Natural killer cell (primary cell): ENCODE results near the gene LRRC8E. TPM values are rescaled to one million over a fixed set of nuclear protein-coding genes. Genes with fewer than 3 reads are reported as not detected.

Source experiments
- ATAC-seq, 3 donors: fragments of 150-1000 bp in 2 of 3; fragments of 200-7000 bp in 1 of 3; cut with Tn5 transposase; 1 replicate in 1 of 3; 2 replicates in 2 of 3; pipeline ENCODE4 v1.10.0; 2021; ENCODE audit warnings: mild to moderate bottlenecking in 2 of 3, moderate library complexity in 2 of 3
- DNase-seq, 2 donors: peaks; one replicate each; pipeline versions ENCODE4 v3.0.0 to v3.0.0-alpha.2; 2013 to 2021; ENCODE audit warnings: mixed read lengths in 1 of 2
- H3K27ac ChIP-seq: one replicate; pipeline ENCODE4 v1.5.1; 2013; ENCODE audit warnings: mild to moderate bottlenecking, low read length
- H3K27me3 ChIP-seq: one replicate; pipeline ENCODE4 v1.6.1; 2013; ENCODE audit warnings: low read length; ENCODE audit not compliant: control insufficient read depth, insufficient read depth
- H3K36me3 ChIP-seq: one replicate; pipeline ENCODE4 v1.6.1; 2013; ENCODE audit warnings: low read length; ENCODE audit not compliant: control insufficient read depth, insufficient read depth
- H3K4me1 ChIP-seq: one replicate; pipeline ENCODE4 v1.6.1; 2013; ENCODE audit warnings: low read length; ENCODE audit not compliant: control insufficient read depth, insufficient read depth
- H3K4me3 ChIP-seq: one replicate; pipeline ENCODE4 v1.5.1; 2013; ENCODE audit warnings: low read length
- H3K9me3 ChIP-seq: one replicate; pipeline ENCODE4 v1.6.1; 2013; ENCODE audit warnings: low read length; ENCODE audit not compliant: control insufficient read depth, insufficient read depth
- H3K27ac Mint-ChIP-seq, 2 donors: one replicate each; pipeline ENCODE4 v1.8.0; 2022; ENCODE audit warnings: mild to moderate bottlenecking in 2 of 2, mixed read lengths in 2 of 2, moderate library complexity in 1 of 2
- H3K27me3 Mint-ChIP-seq, 2 donors: one replicate each; pipeline ENCODE4 v1.8.0; 2022; ENCODE audit warnings: low read depth in 2 of 2, mixed read lengths in 2 of 2
- H3K36me3 Mint-ChIP-seq: one replicate; pipeline ENCODE4 v1.8.0; 2022; ENCODE audit warnings: mixed read lengths
- H3K4me1 Mint-ChIP-seq, 2 donors: one replicate each; pipeline ENCODE4 v1.8.0; 2022; ENCODE audit warnings: mixed read lengths in 2 of 2
- H3K4me3 Mint-ChIP-seq: one replicate; pipeline ENCODE4 v1.8.0; 2022; ENCODE audit warnings: mild to moderate bottlenecking, moderate library complexity, mixed read lengths
- H3K9me3 Mint-ChIP-seq, 2 donors: one replicate each; pipeline ENCODE4 v1.8.0; 2022; ENCODE audit warnings: mixed read lengths in 2 of 2
- WGBS: methylation state at CpG from one replicate; pipeline ENCODE4 v1.1.7; 2013; ENCODE audit warnings: missing lambda C conversion rate; ENCODE audit not compliant: insufficient coverage; 5-methylcytosine and 5-hydroxymethylcytosine counted together
- intact Hi-C: fragments of 100-400 bp; cut with micrococcal nuclease; formaldehyde crosslinking; loops from one replicate; pipeline ENCODE4 v1.14.2; 2022
- total RNA-seq, 4 donors: library from RNA; stranded (reverse); fragments of 120-200 nt in 1 of 4; gene quantifications; one replicate each; pipeline versions ENCODE4 v1.2.3 to v1.2.4, GENCODE V29; 2013 to 2022
- TF ChIP-seq, protein P1 (sequence below): fragments of 200-600 bp; IDR thresholded peaks from one replicate; pipeline ENCODE4 v1.8.0; 2022; ENCODE audit warnings: antibody characterized with exemption

The LRRC8E gene
- total RNA-seq, 3 donors from 2014 or later (not counting 1 experiment from before 2014, with no cell fraction given): not detected

DNA sequence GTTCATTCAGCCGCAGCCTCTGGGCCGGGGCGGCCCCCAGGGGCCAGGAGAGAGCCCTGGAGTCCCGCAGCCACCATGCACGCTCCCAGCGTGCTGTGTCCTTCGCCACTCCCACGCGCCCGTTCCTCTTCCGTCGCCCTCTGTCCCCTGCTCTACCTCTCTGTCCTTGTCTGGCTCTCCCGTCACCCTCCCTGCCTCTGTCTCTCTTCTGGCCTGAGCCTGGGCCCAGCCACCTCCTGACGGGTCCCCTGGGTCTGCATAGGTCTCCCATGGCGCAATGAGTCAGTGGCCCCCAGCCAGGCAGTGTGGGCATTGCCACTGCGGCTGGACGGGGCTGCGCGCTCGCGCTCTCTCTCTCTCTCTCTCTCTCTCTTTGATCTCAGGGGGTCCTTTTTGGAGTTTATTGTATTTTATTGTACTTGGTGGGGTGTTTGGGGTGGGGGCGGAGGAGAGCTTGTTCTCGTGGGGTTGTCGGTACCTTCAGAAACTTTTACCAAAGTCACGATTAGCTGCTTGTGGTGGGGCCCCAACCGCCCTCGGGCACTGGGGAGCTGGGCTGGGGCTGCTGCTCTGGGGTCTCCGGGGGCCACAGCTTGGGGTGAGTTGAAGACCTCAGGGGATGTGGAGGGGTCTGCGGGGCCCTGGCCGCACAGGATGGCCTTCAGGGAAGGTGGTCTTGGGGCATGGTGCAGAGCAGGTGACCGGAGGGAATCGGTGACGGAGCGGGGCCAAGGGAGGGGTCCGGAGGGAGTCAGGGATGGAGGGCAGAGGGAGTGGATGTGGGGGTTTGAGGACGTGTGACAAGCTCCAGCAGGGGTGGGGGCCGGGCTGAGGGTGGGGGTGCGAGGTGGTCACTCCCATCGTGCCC is 24.6 kb downstream of the LRRC8E start:
- H3K4me3 ChIP-seq: no peak overlapping the region
- Mint-ChIP-seq H3K36me3 (no peaks in the 10 kb centered on the region), H3K4me1 (peaks cover 5 to 17% of the 10 kb centered on the region in 2 donors), H3K9me3 (no peaks in the 10 kb centered on the region), H3K27me3 (peaks cover 0 to 18% of the 10 kb centered on the region in 2 donors), H3K4me3 (peak overlapping the region; percentile 43), H3K27ac (peak overlapping the region in 1 of 2 donors; percentile 5)
- H3K9me3 ChIP-seq: no peaks in the 10 kb centered on the region
- DNase-seq (no peak), ATAC-seq (no peak)
- TF ChIP-seq, protein P1, sequence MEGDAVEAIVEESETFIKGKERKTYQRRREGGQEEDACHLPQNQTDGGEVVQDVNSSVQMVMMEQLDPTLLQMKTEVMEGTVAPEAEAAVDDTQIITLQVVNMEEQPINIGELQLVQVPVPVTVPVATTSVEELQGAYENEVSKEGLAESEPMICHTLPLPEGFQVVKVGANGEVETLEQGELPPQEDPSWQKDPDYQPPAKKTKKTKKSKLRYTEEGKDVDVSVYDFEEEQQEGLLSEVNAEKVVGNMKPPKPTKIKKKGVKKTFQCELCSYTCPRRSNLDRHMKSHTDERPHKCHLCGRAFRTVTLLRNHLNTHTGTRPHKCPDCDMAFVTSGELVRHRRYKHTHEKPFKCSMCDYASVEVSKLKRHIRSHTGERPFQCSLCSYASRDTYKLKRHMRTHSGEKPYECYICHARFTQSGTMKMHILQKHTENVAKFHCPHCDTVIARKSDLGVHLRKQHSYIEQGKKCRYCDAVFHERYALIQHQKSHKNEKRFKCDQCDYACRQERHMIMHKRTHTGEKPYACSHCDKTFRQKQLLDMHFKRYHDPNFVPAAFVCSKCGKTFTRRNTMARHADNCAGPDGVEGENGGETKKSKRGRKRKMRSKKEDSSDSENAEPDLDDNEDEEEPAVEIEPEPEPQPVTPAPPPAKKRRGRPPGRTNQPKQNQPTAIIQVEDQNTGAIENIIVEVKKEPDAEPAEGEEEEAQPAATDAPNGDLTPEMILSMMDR: no peak
- peaks cover 20% of the 10 kb centered on the region for H3K4me1 ChIP-seq
- H3K36me3 ChIP-seq: peaks cover 32% of the 10 kb centered on the region
- intact Hi-C loops: no loop called here
- peaks cover 19% of the 10 kb centered on the region for H3K27me3 ChIP-seq
- H3K27ac ChIP-seq: no peak overlapping the region
- WGBS: 96% methylated on average over 33 of the region's 39 CpGs

- Histone ChIP-seq H3K27me3 (peaks cover 23% of the 10 kb centered on the region), H3K27ac (no peak overlapping the region), H3K36me3 (peaks cover 32% of the 10 kb centered on the region), H3K4me1 (peaks cover 27% of the 10 kb centered on the region), H3K4me3 (no peak overlapping the region), H3K9me3 (no peaks in the 10 kb centered on the region)
- TF ChIP-seq, protein P1: no peak
- intact Hi-C loops: no loop called here
- peaks cover 0 to 19% of the 10 kb centered on the region in 2 donors for H3K27me3 Mint-ChIP-seq
- no peaks in the 10 kb centered on the region for H3K9me3 Mint-ChIP-seq
- H3K36me3 Mint-ChIP-seq: no peaks in the 10 kb centered on the region
- DNase-seq (no peak), ATAC-seq (no peak)
- peaks cover 5 to 19% of the 10 kb centered on the region in 2 donors for H3K4me1 Mint-ChIP-seq
- H3K27ac Mint-ChIP-seq: no peak overlapping the region
- H3K4me3 Mint-ChIP-seq: no peak overlapping the region
- WGBS: 89% methylated on average over 9 of the region's 10 CpGs
Measured at GRCh38 chr19:7913652-7914051, 25.3 kb downstream of the LRRC8E start.

DNA sequence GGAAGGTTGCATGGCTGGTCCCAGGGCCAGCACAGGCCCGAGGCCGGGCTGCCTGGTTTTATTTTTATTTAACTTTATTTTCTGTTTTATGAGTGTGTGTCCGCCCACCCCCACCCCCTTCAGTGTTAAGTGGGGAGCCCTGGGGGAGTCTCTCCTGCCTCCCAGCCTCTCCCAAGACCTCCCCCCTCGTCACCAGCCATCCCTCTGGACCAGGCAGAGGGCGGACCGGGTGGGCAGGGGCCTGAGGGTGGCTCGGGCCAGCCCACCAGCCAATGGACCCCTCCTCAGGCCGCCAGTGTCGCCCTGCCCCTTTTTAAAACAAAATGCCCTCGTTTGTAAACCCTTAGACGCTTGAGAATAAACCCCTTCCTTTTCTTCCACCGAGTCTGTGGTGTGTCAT is 25.8 kb downstream of the LRRC8E start:
- intact Hi-C loops: no loop called here
- no peak for ATAC-seq
- TF ChIP-seq, protein P1: no peak
- H3K27me3 Mint-ChIP-seq: peaks cover 0 to 19% of the 10 kb centered on the region in 2 donors
- no peak overlapping the region for H3K27ac Mint-ChIP-seq
- no peak overlapping the region for H3K4me3 Mint-ChIP-seq
- H3K27ac ChIP-seq: no peak overlapping the region
- peaks cover 31% of the 10 kb centered on the region for H3K4me1 ChIP-seq
- H3K36me3 Mint-ChIP-seq: no peaks in the 10 kb centered on the region
- peaks cover 27% of the 10 kb centered on the region for H3K27me3 ChIP-seq
- DNase-seq: no peak
- H3K9me3 Mint-ChIP-seq: no peaks in the 10 kb centered on the region
- H3K9me3 ChIP-seq: no peaks in the 10 kb centered on the region
- H3K4me3 ChIP-seq: no peak overlapping the region
- 84% methylated on average over 8 of the region's 12 CpGs for WGBS
- peaks cover 31% of the 10 kb centered on the region for H3K36me3 ChIP-seq
- H3K4me1 Mint-ChIP-seq: peaks cover 5 to 19% of the 10 kb centered on the region in 2 donors
